ENCODE data around the gene TP53I13. TPM values are rescaled to one million over a fixed set of nuclear protein-coding genes. Genes with fewer than 3 reads are reported as not detected.

Gene TP53I13
- total RNA-seq, 1 experiment from 2014 or later = 28.1 TPM

GRCh38 chr17:29582254-29582765 is 13.8 kb downstream of the TP53I13 start:
- TF ChIP-seq, protein P1, sequence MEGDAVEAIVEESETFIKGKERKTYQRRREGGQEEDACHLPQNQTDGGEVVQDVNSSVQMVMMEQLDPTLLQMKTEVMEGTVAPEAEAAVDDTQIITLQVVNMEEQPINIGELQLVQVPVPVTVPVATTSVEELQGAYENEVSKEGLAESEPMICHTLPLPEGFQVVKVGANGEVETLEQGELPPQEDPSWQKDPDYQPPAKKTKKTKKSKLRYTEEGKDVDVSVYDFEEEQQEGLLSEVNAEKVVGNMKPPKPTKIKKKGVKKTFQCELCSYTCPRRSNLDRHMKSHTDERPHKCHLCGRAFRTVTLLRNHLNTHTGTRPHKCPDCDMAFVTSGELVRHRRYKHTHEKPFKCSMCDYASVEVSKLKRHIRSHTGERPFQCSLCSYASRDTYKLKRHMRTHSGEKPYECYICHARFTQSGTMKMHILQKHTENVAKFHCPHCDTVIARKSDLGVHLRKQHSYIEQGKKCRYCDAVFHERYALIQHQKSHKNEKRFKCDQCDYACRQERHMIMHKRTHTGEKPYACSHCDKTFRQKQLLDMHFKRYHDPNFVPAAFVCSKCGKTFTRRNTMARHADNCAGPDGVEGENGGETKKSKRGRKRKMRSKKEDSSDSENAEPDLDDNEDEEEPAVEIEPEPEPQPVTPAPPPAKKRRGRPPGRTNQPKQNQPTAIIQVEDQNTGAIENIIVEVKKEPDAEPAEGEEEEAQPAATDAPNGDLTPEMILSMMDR (conservative IDR thresholded peaks at IDR 0.05) = no peak
- no peak overlapping the region for H3K27ac Mint-ChIP-seq
- Histone ChIP-seq H3K18ac (ENCODE audit: insufficient read length, low read depth, low read length) (no peak overlapping the region), H3T11ph (ENCODE audit: low read length) (no peak overlapping the region), H4K20me1 (ENCODE audit: control insufficient read depth, insufficient read depth, insufficient read length) (no peaks in the 10 kb centered on the region), H2BK15ac (ENCODE audit: low read depth, low read length) (no peak overlapping the region), H3K79me1 (ENCODE audit: insufficient read depth, low read depth, low read length, poor library complexity, severe bottlenecking) (peaks cover 4% of the 10 kb centered on the region), H3K9me3 (ENCODE audit: control insufficient read depth, low read depth, low read length) (no peaks in the 10 kb centered on the region), H3K79me2 (ENCODE audit: insufficient read depth, low read length) (peaks cover 10% of the 10 kb centered on the region; the same call in 1 of the 2 replicates), H2BK20ac (ENCODE audit: low read depth, low read length, poor library complexity, severe bottlenecking) (no peak overlapping the region), H4K91ac (ENCODE audit: insufficient read length, low read depth, low read length) (no peak overlapping the region), H4K5ac (ENCODE audit: insufficient read length, low read depth, low read length) (no peak overlapping the region), H3K23me2 (ENCODE audit: insufficient read length, low read depth, low read length, poor library complexity, severe bottlenecking) (no peaks in the 10 kb centered on the region), H2BK12ac (ENCODE audit: insufficient read length, low read depth, low read length) (no peak overlapping the region), H2BK5ac (ENCODE audit: insufficient read length, low read length) (no peak overlapping the region), H2BK120ac (ENCODE audit: low read depth, low read length, poor library complexity, severe bottlenecking) (no peak overlapping the region), H2AFZ (ENCODE audit: low read length) (no peak overlapping the region), H3K23ac (ENCODE audit: insufficient read length, low read depth, low read length) (no peak overlapping the region), H3K14ac (ENCODE audit: insufficient read depth, low read length) (no peak overlapping the region; the same call in 1 of the 2 replicates), H3K4me1 (ENCODE audit: insufficient read depth, low read length) (peaks cover 12% of the 10 kb centered on the region; the same call in 1 of the 2 replicates), H3K9ac (ENCODE audit: extremely low read depth, insufficient read length, low read length) (no peak overlapping the region), H2AK5ac (ENCODE audit: insufficient read length, low read length) (no peak overlapping the region), H3K27ac (ENCODE audit: insufficient read length, low read depth, low read length) (no peak overlapping the region), H3K27me3 (ENCODE audit: insufficient read depth, low read length) (no peaks in the 10 kb centered on the region), H3K56ac (ENCODE audit: insufficient read length, low read depth, low read length) (no peak overlapping the region), H3K4me2 (ENCODE audit: insufficient read depth, insufficient read length, low read length) (no peak overlapping the region), H3K4ac (ENCODE audit: low read depth, low read length) (no peak overlapping the region), H4K8ac (replicated peaks; ENCODE audit: insufficient read length, low read depth, low read length) (no peak overlapping the region)
- no peak for DNase-seq
- H3K4me1 Mint-ChIP-seq = peaks cover 17 to 34% of the 10 kb centered on the region in 2 experiments
- H3K27me3 Mint-ChIP-seq (ENCODE audit: low read depth) = no peaks in the 10 kb centered on the region
- WGBS (ENCODE audit: extremely low coverage, insufficient read length, low lambda C conversion rate) = no CpG with 5 or more reads among the region's 10 CpGs
- H3K4me3 Mint-ChIP-seq = no peak overlapping the region; a peak in 1 of 5 replicates
- H3K36me3 Mint-ChIP-seq (ENCODE audit: insufficient read depth in 1 of 3, low read depth in 3 of 3) = peaks cover 20 to 57% (median 47%) of the 10 kb centered on the region in 3 experiments
- H3K9me3 Mint-ChIP-seq = no peaks in the 10 kb centered on the region

All from H9 (cell line).